ENCODE data around the gene DHX38. TPM values are rescaled to one million over a fixed set of nuclear protein-coding genes. Genes with fewer than 3 reads are reported as not detected.

The DHX38 gene
- total and polyA plus RNA-seq, 3 experiments from 2014 or later, result 32.7 to 98.3 (median 93.6) TPM

Other genes with a start within 250 kb of the DHX38 start
- gene ATXN1L, start 247.9 kb upstream of the DHX38 start, total RNA-seq, result 10 to 100 TPM; 16.9 to 19.7 TPM
- 11.9 TPM for gene ATXN1L, start 247.9 kb upstream of the DHX38 start, polyA plus RNA-seq
- gene ZNF821, start 209.7 kb upstream of the DHX38 start, total RNA-seq, result 1 to 10 TPM; 3.3 to 5.3 TPM
- 12.6 TPM for gene ZNF821, start 209.7 kb upstream of the DHX38 start, polyA plus RNA-seq
- 100 to 1,000 TPM; 172 to 177 TPM for gene IST1, start 198.3 kb upstream of the DHX38 start, total RNA-seq
- gene IST1, start 198.3 kb upstream of the DHX38 start, polyA plus RNA-seq, result 144 TPM
- not detected for gene PKD1L3, start 93.4 kb upstream of the DHX38 start, total RNA-seq
- gene PKD1L3, start 93.4 kb upstream of the DHX38 start, polyA plus RNA-seq, result not detected
- 10 to 100 TPM; 26.2 to 28.5 TPM for gene DHODH, start 85.1 kb upstream of the DHX38 start, total RNA-seq
- 10.7 TPM for gene DHODH, start 85.1 kb upstream of the DHX38 start, polyA plus RNA-seq
- not detected for gene HP, start 39.3 kb upstream of the DHX38 start, total RNA-seq
- not detected for gene HP, start 39.3 kb upstream of the DHX38 start, polyA plus RNA-seq
- gene HPR, start 30.6 kb upstream of the DHX38 start, total RNA-seq, result not detected
- not detected for gene HPR, start 30.6 kb upstream of the DHX38 start, polyA plus RNA-seq
- gene TXNL4B, start 227 bp upstream of the DHX38 start, total RNA-seq, result 10 to 100 TPM; 37.9 to 38.7 TPM
- gene TXNL4B, start 227 bp upstream of the DHX38 start, polyA plus RNA-seq, result 14.0 TPM
- gene PMFBP1, start 78.3 kb downstream of the DHX38 start, total RNA-seq, result under 1 TPM; 0.09 to 0.15 TPM
- 0.13 TPM for gene PMFBP1, start 78.3 kb downstream of the DHX38 start, polyA plus RNA-seq